Testis (tissue), 5 donors: Measurements from ENCODE around the gene CPO. TPM values are rescaled to one million over a fixed set of nuclear protein-coding genes. Genes with fewer than 3 reads are reported as not detected.

ENCODE experiments used
- DNase-seq: peaks from one replicate; pipeline ENCODE4 v3.0.0-alpha.2; 2019
- H3K27ac ChIP-seq, 2 donors: fragments of 200-600 bp; sonication (generic); one replicate each; pipeline ENCODE4 v1.5.1; 2019
- H3K27me3 ChIP-seq: fragments of 200-600 bp; sonication (generic); one replicate; pipeline ENCODE4 v1.5.1; 2019
- H3K36me3 ChIP-seq: fragments of 200-600 bp; sonication (generic); one replicate; pipeline ENCODE4 v1.5.1; 2017; ENCODE audit warnings: low read depth; ENCODE audit errors: missing control alignments
- H3K4me1 ChIP-seq: fragments of 200-600 bp; sonication (generic); one replicate; pipeline ENCODE4 v1.5.1; 2019
- H3K4me3 ChIP-seq, 2 donors: fragments of 200-600 bp; sonication (generic); one replicate each; pipeline ENCODE4 v1.5.1; 2017 to 2019
- H3K9me3 ChIP-seq: fragments of 200-600 bp; sonication (generic); one replicate; pipeline ENCODE4 v1.5.1; 2017
- CTCF ChIP-seq, 3 experiments: fragments of 450-650 bp in 2 of 3; fragments of 200-600 bp in 1 of 3; sonication (generic) in 1 of 3; IDR thresholded peaks; one replicate each; pipeline ENCODE4 v1.5.1; 2016 to 2019; ENCODE audit warnings: antibody characterized with exemption in 3 of 3, mild to moderate bottlenecking in 2 of 3, moderate library complexity in 1 of 3
- POLR2A ChIP-seq: fragments of 450-650 bp; IDR thresholded peaks from one replicate; pipeline ENCODE4 v1.6.1; 2017; ENCODE audit warnings: antibody characterized with exemption, mild to moderate bottlenecking, moderate library complexity
- WGBS, 2 donors: methylation state at CpG; one replicate each; pipeline ENCODE4 v1.1.5; 2018; 5-methylcytosine and 5-hydroxymethylcytosine counted together
- intact Hi-C: fragments of 100-400 bp; cut with DNase I; formaldehyde crosslinking; loops from one replicate; pipeline ENCODE4 v1.15.1; 2023; ENCODE audit warnings: low total_unique reads
- long read RNA-seq, 2 donors: transcript quantifications; one replicate each; lab custom pipeline, GENCODE V29; 2026
- polyA plus RNA-seq: library from polyadenylated mRNA; stranded (reverse); fragments of 350-450 nt; fragmentation: Illumina TruSeq; extraction: RNeasy Lipid Tissue Mini Kit (QIAGEN cat#74804); gene quantifications from one replicate; pipeline ENCODE4 v1.2.3, GENCODE V29; 2014; ENCODE audit warnings: low read depth, low replicate concordance; ENCODE audit not compliant: insufficient read depth
- total RNA-seq, 2 donors: library from RNA; depleted of rRNA; stranded (reverse); fragments of >200 nt; gene quantifications; one replicate each; pipeline ENCODE4 v1.2.3, GENCODE V29; 2016

CPO gene
- total RNA-seq (under 1 TPM; 0.43 to 0.71 TPM), polyA plus RNA-seq (0.90 TPM)
- long read RNA-seq, donor 1, partial matches to known transcripts, result 0 of 3 reads
- long read RNA-seq, donor 1, other reads (novel, unspliced or antisense), result 0 of 3 reads
- long read RNA-seq, donor 2, partial matches to known transcripts, result 0 of 3 reads
- long read RNA-seq, donor 2, other reads (novel, unspliced or antisense), result 0 of 3 reads

DNA sequence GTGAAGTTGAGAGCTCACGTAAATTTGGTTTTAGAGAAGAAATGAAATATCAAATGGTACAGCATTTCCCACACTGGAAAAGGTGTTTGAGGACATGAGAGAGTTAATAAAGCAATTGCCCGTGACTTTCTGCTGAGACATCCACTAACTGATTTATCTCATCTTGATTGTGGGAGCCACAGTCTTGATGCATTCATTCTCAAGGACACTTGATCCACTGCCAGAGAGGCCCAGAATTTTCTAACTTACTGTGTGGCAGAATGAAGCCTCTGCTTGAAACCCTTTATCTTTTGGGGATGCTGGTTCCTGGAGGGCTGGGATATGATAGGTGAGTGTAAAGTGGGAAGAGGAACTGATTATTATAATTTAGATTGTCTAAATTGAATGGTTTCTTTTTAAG is at the start of gene CPO:
CPO (plus strand) TSS at position 179 of the 400 bp plus-strand sequence; CDS start at position 261, 82 bp downstream.
- Histone ChIP-seq H3K4me3 (no peak within 1 kb of the TSS), H3K27ac (no peak within 1 kb of the TSS), H3K4me1 (no peaks in the 10 kb centered on the region), H3K27me3 (no peaks in the 10 kb centered on the region), H3K36me3 (no peaks in the 10 kb centered on the region), H3K9me3 (no peaks in the 10 kb centered on the region)
- intact Hi-C loops, result no loop called here
- WGBS, 2 donors, result 59 to 64% methylated on average over 2 of the region's 2 CpGs
- TF ChIP-seq POLR2A (no peak), CTCF (IDR thresholded peaks at IDR 0.05) (no peak)
- DNase-seq, result no peak

GRCh38 chr2:206890179-206890578 is 49.1 kb upstream of the CPO start:
- Histone ChIP-seq H3K9me3 (no peaks in the 10 kb centered on the region), H3K36me3 (no peaks in the 10 kb centered on the region), H3K4me1 (no peaks in the 10 kb centered on the region), H3K4me3 (no peak overlapping the region), H3K27ac (no peak overlapping the region), H3K27me3 (no peaks in the 10 kb centered on the region)
- DNase-seq, result no peak
- intact Hi-C loops, result no loop called here
- TF ChIP-seq CTCF (IDR thresholded peaks at IDR 0.05) (no peak), POLR2A (no peak)
- 86 to 89% methylated on average over 2 of the region's 2 CpGs for WGBS, 2 donors

- H3K4me1 ChIP-seq, result no peaks in the 10 kb centered on the region
- H3K27me3 ChIP-seq, result no peaks in the 10 kb centered on the region
- H3K36me3 ChIP-seq, result no peaks in the 10 kb centered on the region
- no peak overlapping the region for H3K4me3 ChIP-seq
- no peak for TF ChIP-seq CTCF (IDR thresholded peaks at IDR 0.05)
- TF ChIP-seq POLR2A, result no peak
- H3K9me3 ChIP-seq, result no peaks in the 10 kb centered on the region
- no peak overlapping the region for H3K27ac ChIP-seq
- WGBS, 2 donors, result 52 to 53% methylated on average over 1 of the region's 1 CpG
- no peak for DNase-seq
- intact Hi-C loops, result no loop called here
These were observed 48.4 kb upstream of the CPO start for GRCh38 chr2:206890926-206891325.

GRCh38 chr2:206915121-206915520 is 24.2 kb upstream of the CPO start:
- no peak for DNase-seq
- no peaks in the 10 kb centered on the region for H3K27me3 ChIP-seq
- H3K4me1 ChIP-seq, result no peaks in the 10 kb centered on the region
- H3K36me3 ChIP-seq, result no peaks in the 10 kb centered on the region
- WGBS, 2 donors, result 18 to 63% methylated on average over 1 of the region's 1 CpG
- H3K27ac ChIP-seq, result no peak overlapping the region
- TF ChIP-seq POLR2A, result no peak
- TF ChIP-seq CTCF (IDR thresholded peaks at IDR 0.05), result no peak
- intact Hi-C loops, result no loop called here
- H3K4me3 ChIP-seq, result no peak overlapping the region
- H3K9me3 ChIP-seq, result no peaks in the 10 kb centered on the region

- TF ChIP-seq CTCF (IDR thresholded peaks at IDR 0.05) (no peak), POLR2A (no peak)
- Histone ChIP-seq H3K27ac (no peak overlapping the region), H3K9me3 (no peaks in the 10 kb centered on the region), H3K4me3 (no peak overlapping the region), H3K36me3 (no peaks in the 10 kb centered on the region), H3K27me3 (no peaks in the 10 kb centered on the region), H3K4me1 (no peaks in the 10 kb centered on the region)
- intact Hi-C loops, result no loop called here
- no peak for DNase-seq
- WGBS, 2 donors, result 56 to 67% methylated on average over 2 of the region's 2 CpGs
These were observed 21.1 kb upstream of the CPO start for GRCh38 chr2:206918263-206918662.
